ENCODE results near the gene ZCRB1.

DNA sequence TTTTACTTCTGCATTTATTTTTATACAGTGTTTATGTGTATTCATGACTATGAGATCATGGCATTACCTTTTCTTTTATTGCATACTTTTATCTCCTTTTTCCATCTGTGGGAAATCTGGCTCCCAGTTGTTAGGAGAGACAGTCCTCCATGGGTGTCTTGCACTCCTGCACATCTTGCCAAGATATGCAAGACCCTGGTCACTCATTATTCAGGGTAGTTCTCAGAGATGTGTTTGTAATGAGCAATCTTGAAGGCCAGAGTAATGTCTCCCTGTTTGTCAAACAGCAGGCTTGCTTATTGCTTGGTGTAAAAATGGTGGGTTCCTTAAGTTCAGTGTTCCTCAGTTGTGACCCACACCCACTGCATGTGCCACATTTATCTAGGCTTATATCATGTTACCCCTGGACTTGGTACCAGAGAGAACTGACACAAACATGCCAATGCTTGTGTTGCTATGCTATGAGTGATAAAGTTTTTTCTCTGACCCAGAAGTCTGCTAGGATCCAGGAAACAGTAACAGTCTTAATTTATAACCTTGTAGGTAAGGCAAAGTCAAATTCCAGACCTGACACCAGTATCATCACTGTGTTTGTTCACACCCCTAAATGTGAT is 36.9 kb upstream of the ZCRB1 start:
- no peak for TF ChIP-seq YY1 (IDR thresholded peaks at IDR 0.05; ENCODE audit: low read depth)
- no peak for TF ChIP-seq CREB1 (IDR thresholded peaks at IDR 0.05; ENCODE audit: low read depth)
- no peak for TF ChIP-seq CEBPB (IDR thresholded peaks at IDR 0.05)
- no peak for TF ChIP-seq ZBTB7A (IDR thresholded peaks at IDR 0.05; ENCODE audit: low read depth)
- TF ChIP-seq TAF1 (IDR thresholded peaks at IDR 0.05; ENCODE audit: low read depth): no peak
- no peak for TF ChIP-seq TEAD4 (IDR thresholded peaks at IDR 0.05)
- no peak for TF ChIP-seq EP300 (IDR thresholded peaks at IDR 0.05; ENCODE audit: borderline replicate concordance)
- no peak for TF ChIP-seq TCF12 (IDR thresholded peaks at IDR 0.05; ENCODE audit: low read depth)
- TF ChIP-seq, protein P1, sequence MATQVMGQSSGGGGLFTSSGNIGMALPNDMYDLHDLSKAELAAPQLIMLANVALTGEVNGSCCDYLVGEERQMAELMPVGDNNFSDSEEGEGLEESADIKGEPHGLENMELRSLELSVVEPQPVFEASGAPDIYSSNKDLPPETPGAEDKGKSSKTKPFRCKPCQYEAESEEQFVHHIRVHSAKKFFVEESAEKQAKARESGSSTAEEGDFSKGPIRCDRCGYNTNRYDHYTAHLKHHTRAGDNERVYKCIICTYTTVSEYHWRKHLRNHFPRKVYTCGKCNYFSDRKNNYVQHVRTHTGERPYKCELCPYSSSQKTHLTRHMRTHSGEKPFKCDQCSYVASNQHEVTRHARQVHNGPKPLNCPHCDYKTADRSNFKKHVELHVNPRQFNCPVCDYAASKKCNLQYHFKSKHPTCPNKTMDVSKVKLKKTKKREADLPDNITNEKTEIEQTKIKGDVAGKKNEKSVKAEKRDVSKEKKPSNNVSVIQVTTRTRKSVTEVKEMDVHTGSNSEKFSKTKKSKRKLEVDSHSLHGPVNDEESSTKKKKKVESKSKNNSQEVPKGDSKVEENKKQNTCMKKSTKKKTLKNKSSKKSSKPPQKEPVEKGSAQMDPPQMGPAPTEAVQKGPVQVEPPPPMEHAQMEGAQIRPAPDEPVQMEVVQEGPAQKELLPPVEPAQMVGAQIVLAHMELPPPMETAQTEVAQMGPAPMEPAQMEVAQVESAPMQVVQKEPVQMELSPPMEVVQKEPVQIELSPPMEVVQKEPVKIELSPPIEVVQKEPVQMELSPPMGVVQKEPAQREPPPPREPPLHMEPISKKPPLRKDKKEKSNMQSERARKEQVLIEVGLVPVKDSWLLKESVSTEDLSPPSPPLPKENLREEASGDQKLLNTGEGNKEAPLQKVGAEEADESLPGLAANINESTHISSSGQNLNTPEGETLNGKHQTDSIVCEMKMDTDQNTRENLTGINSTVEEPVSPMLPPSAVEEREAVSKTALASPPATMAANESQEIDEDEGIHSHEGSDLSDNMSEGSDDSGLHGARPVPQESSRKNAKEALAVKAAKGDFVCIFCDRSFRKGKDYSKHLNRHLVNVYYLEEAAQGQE (IDR thresholded peaks at IDR 0.05; ENCODE audit: low read depth): no peak
- TF ChIP-seq RAD21 (IDR thresholded peaks at IDR 0.05; ENCODE audit: low read depth): no peak
- TF ChIP-seq, protein P2, sequence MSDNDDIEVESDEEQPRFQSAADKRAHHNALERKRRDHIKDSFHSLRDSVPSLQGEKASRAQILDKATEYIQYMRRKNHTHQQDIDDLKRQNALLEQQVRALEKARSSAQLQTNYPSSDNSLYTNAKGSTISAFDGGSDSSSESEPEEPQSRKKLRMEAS (IDR thresholded peaks at IDR 0.05): no peak
- no peak for TF ChIP-seq NFIC (IDR thresholded peaks at IDR 0.05)
- no peak for TF ChIP-seq FOXM1 (IDR thresholded peaks at IDR 0.05; ENCODE audit: borderline replicate concordance, low read depth)
- TF ChIP-seq EGR1 (IDR thresholded peaks at IDR 0.05): 0 out of 2 replicates have a peak, but pooled peaks have one; percentile 10

All from Ishikawa (cell line).